Uterus (tissue), 2 donors: ENCODE measurements around the gene CLMP.

Source experiments
- POLR2A ChIP-seq, 2 donors: fragments of 450-650 bp; IDR thresholded peaks; one replicate each; pipeline ENCODE4 v1.6.1; 2016; ENCODE audit warnings: antibody characterized with exemption in 2 of 2, mild to moderate bottlenecking in 1 of 2, moderate library complexity in 1 of 2
- TF ChIP-seq, protein P1 (sequence below), 4 experiments: fragments of 200-600 bp in 2 of 4; fragments of 450-650 bp in 2 of 4; sonication (generic) in 2 of 4; IDR thresholded peaks; one replicate each; pipeline ENCODE4 v1.5.1; 2016 to 2019; ENCODE audit warnings: antibody characterized with exemption in 4 of 4, mild to moderate bottlenecking in 2 of 4, moderate library complexity in 1 of 4

DNA sequence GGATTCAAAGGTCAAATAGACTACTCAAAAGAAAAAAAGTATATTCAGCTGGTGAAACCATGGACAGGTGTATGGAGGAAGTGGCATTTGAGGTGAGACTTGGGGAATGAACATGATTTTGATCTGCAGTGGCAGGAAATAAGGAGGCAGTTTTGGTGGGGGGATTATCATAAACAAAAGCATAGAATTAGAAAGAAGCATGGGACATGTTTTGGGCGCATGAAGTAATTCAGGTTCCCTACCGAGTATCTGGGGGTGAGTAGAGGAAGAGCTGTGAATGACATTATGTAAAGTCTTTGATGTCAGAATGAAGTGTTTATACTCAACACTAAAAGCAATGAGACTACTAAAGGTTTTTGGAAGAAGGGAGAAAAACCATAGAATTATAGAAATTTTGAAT, 3.1 kb downstream of the CLMP start:
- TF ChIP-seq, protein P1, sequence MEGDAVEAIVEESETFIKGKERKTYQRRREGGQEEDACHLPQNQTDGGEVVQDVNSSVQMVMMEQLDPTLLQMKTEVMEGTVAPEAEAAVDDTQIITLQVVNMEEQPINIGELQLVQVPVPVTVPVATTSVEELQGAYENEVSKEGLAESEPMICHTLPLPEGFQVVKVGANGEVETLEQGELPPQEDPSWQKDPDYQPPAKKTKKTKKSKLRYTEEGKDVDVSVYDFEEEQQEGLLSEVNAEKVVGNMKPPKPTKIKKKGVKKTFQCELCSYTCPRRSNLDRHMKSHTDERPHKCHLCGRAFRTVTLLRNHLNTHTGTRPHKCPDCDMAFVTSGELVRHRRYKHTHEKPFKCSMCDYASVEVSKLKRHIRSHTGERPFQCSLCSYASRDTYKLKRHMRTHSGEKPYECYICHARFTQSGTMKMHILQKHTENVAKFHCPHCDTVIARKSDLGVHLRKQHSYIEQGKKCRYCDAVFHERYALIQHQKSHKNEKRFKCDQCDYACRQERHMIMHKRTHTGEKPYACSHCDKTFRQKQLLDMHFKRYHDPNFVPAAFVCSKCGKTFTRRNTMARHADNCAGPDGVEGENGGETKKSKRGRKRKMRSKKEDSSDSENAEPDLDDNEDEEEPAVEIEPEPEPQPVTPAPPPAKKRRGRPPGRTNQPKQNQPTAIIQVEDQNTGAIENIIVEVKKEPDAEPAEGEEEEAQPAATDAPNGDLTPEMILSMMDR (IDR thresholded peaks at IDR 0.05), result no peak
- no peak for TF ChIP-seq POLR2A (IDR thresholded peaks at IDR 0.05)
